ENCODE results near the gene EIF1. TPM values are rescaled to one million over a fixed set of nuclear protein-coding genes. Genes with fewer than 3 reads are reported as not detected.

Gene EIF1
- total RNA-seq, 1 experiment from 2014 or later = 651 TPM

DNA sequence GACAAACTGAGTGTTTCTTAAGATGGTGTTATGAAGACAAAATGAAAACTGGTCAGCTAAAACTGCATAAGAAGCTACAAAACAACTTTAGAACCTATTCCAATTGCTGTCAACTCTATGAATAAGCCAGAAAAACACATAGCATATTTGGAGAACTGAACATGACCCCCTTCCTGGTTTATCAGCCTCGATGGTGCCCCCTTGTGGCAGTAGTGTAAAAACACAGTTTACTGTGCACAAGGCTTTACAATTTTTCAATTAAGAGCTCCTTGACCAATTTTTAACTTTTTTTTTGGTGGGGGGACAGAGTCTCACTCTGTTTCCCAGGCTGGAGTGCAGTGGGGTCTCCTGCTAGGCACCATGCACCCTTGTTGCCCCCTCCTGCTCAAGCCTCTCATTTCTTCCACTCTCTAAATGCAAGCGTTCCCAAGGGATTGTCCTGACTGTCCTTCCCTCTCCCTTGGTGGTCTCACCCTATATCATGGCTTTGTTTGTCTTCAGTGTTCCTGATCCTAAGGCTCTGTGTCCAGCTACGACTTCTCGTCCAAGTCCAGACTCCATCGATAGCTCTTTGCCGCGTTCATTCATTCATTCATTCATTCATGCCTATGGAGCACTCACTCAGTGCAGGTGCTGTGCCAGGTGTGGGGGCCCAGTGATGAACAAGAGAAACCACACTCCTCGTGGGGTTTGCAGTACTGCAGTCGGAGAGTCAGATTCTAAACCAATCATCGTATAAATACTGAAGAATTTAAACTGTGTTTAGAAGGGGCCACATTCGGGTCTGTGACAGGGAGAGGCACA lies 7.5 kb downstream of the EIF1 start:
- no peak overlapping the region for H3K23ac ChIP-seq (ENCODE audit: insufficient read length, low read depth, low read length)
- no peaks in the 10 kb centered on the region for H3K23me2 ChIP-seq (ENCODE audit: insufficient read length, low read depth, low read length, poor library complexity, severe bottlenecking)
- no peak overlapping the region for H3K27ac Mint-ChIP-seq
- H2BK5ac ChIP-seq (ENCODE audit: insufficient read length, low read length) = no peak overlapping the region
- peaks cover 6 to 8% of the 10 kb centered on the region in 2 experiments; a peak in 2 of 4 replicates for H3K4me1 Mint-ChIP-seq
- no peaks in the 10 kb centered on the region for H3K27me3 ChIP-seq (ENCODE audit: insufficient read depth, low read length)
- no peaks in the 10 kb centered on the region for H3K9me3 ChIP-seq (ENCODE audit: control insufficient read depth, low read depth, low read length)
- no peak overlapping the region for H3K14ac ChIP-seq (ENCODE audit: insufficient read depth, low read length)
- H2BK20ac ChIP-seq (ENCODE audit: low read depth, low read length, poor library complexity, severe bottlenecking) = no peak overlapping the region
- no peak overlapping the region for H3K4me2 ChIP-seq (ENCODE audit: insufficient read depth, insufficient read length, low read length)
- H3K4me3 Mint-ChIP-seq = no peak overlapping the region; a peak in 1 of 5 replicates
- H4K20me1 ChIP-seq (ENCODE audit: control insufficient read depth, insufficient read depth, insufficient read length) = no peaks in the 10 kb centered on the region
- no CpG with 5 or more reads among the region's 11 CpGs for WGBS (ENCODE audit: extremely low coverage, insufficient read length, low lambda C conversion rate)
- no peak for DNase-seq
- H3K56ac ChIP-seq (ENCODE audit: insufficient read length, low read depth, low read length) = no peak overlapping the region
- no peak overlapping the region for H3K4ac ChIP-seq (ENCODE audit: low read depth, low read length)
- H3K27ac ChIP-seq (ENCODE audit: insufficient read length, low read depth, low read length) = no peak overlapping the region
- H4K5ac ChIP-seq (ENCODE audit: insufficient read length, low read depth, low read length) = no peak overlapping the region
- H2AK5ac ChIP-seq (ENCODE audit: insufficient read length, low read length) = no peak overlapping the region
- no peak overlapping the region for H2BK15ac ChIP-seq (ENCODE audit: low read depth, low read length)
- H3K9ac ChIP-seq (ENCODE audit: extremely low read depth, insufficient read length, low read length) = no peak overlapping the region
- no peak overlapping the region for H2BK120ac ChIP-seq (ENCODE audit: low read depth, low read length, poor library complexity, severe bottlenecking)
- peaks cover 18% of the 10 kb centered on the region for H3K27me3 Mint-ChIP-seq (ENCODE audit: low read depth)
- H3T11ph ChIP-seq (ENCODE audit: low read length) = no peak overlapping the region
- H3K18ac ChIP-seq (ENCODE audit: insufficient read length, low read depth, low read length) = no peak overlapping the region
- H3K36me3 Mint-ChIP-seq (ENCODE audit: insufficient read depth in 1 of 3, low read depth in 3 of 3) = peaks cover 14 to 31% (median 20%) of the 10 kb centered on the region in 3 experiments
- TF ChIP-seq, protein P1, sequence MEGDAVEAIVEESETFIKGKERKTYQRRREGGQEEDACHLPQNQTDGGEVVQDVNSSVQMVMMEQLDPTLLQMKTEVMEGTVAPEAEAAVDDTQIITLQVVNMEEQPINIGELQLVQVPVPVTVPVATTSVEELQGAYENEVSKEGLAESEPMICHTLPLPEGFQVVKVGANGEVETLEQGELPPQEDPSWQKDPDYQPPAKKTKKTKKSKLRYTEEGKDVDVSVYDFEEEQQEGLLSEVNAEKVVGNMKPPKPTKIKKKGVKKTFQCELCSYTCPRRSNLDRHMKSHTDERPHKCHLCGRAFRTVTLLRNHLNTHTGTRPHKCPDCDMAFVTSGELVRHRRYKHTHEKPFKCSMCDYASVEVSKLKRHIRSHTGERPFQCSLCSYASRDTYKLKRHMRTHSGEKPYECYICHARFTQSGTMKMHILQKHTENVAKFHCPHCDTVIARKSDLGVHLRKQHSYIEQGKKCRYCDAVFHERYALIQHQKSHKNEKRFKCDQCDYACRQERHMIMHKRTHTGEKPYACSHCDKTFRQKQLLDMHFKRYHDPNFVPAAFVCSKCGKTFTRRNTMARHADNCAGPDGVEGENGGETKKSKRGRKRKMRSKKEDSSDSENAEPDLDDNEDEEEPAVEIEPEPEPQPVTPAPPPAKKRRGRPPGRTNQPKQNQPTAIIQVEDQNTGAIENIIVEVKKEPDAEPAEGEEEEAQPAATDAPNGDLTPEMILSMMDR (conservative IDR thresholded peaks at IDR 0.05) = peak; percentile 88
- no peak overlapping the region for H4K8ac ChIP-seq (replicated peaks; ENCODE audit: insufficient read length, low read depth, low read length)
- H3K9me3 Mint-ChIP-seq = no peaks in the 10 kb centered on the region; a peak in 1 of 5 replicates
- H2BK12ac ChIP-seq (ENCODE audit: insufficient read length, low read depth, low read length) = no peak overlapping the region
- H4K91ac ChIP-seq (ENCODE audit: insufficient read length, low read depth, low read length) = no peak overlapping the region
- H3K79me1 ChIP-seq (ENCODE audit: insufficient read depth, low read depth, low read length, poor library complexity, severe bottlenecking) = no peaks in the 10 kb centered on the region
- no peak overlapping the region for H2AFZ ChIP-seq (ENCODE audit: low read length)
- no peaks in the 10 kb centered on the region for H3K79me2 ChIP-seq (ENCODE audit: insufficient read depth, low read length)
- H3K4me1 ChIP-seq (ENCODE audit: insufficient read depth, low read length) = no peaks in the 10 kb centered on the region
